A549 (cell line): Measurements from ENCODE around the gene LCE1A. TPM values are rescaled to one million over a fixed set of nuclear protein-coding genes. Genes with fewer than 3 reads are reported as not detected.

Source experiments
- ATAC-seq, 2 experiments: fragments of 200-7000 bp in 1 of 2; fragments of >200 bp in 1 of 2; cut with Nextera tagmentation in 1 of 2; cut with Tn5 transposase in 1 of 2; 3 replicates each; pipeline versions ENCODE4 v1.8.0 to v1.9.1; 2018 to 2020; ENCODE audit warnings: mild to moderate bottlenecking in 1 of 2, moderate library complexity in 1 of 2
- CTCF ChIA-PET: fragments of 300-600 bp; sonication (Branson Sonifier 250); formaldehyde crosslinking; extraction: SDS; loops from one replicate; lab custom pipeline; 2021; ENCODE audit warnings: antibody characterized with exemption, inconsistent platforms; lab: Yijun Ruan, JAX
- POLR2A ChIA-PET: fragments of 350-600 bp; formaldehyde crosslinking; extraction: SDS; loops from one replicate; lab custom pipeline; 2021; ENCODE audit warnings: antibody characterized with exemption, inconsistent platforms; lab: Yijun Ruan, JAX
- DNase-seq, 2 experiments: peaks; one replicate each; pipeline versions ENCODE4 v3.0.0 to v3.0.0-alpha.2; 2011 to 2016; ENCODE audit warnings: low read depth in 1 of 2, low spot score in 1 of 2
- FAIRE-seq: peaks from 2 replicates; lab custom pipeline; 2011; peaks lifted over from hg19 to GRCh38; lab: Jason Lieb, UNC
- H3K27ac ChIP-seq, 2 experiments: fragments of >200 bp; sonication (Bioruptor Twin); formaldehyde crosslinking; 3 replicates each; pipeline ENCODE4 v1.5.1; 2016 to 2017
- H3K4me1 ChIP-seq: fragments of >200 bp; sonication (Bioruptor Twin); formaldehyde crosslinking; 3 replicates; pipeline ENCODE4 v1.6.1; 2016
- H3K4me2 ChIP-seq: fragments of >200 bp; sonication (Bioruptor Twin); formaldehyde crosslinking; 3 replicates; pipeline ENCODE4 v1.6.1; 2016
- H3K4me3 ChIP-seq: fragments of >200 bp; sonication (Bioruptor Twin); formaldehyde crosslinking; 3 replicates; pipeline ENCODE4 v1.5.1; 2016
- H3K9me3 ChIP-seq: fragments of >200 bp; sonication (Bioruptor Twin); formaldehyde crosslinking; 3 replicates; pipeline ENCODE4 v1.6.1; 2016
- BCL3 ChIP-seq: fragments of >200 bp; sonication (Bioruptor Twin); formaldehyde crosslinking; IDR thresholded peaks from 3 replicates; pipeline ENCODE4 v1.6.1; 2016
- BHLHE40 ChIP-seq: IDR thresholded peaks from 2 replicates; pipeline ENCODE4 v1.6.1; 2012; ENCODE audit warnings: low read depth, low read length, inconsistent platforms
- CBX2 ChIP-seq: fragments of 200-600 bp; sonication (generic); IDR thresholded peaks from 2 replicates; pipeline ENCODE4 v1.6.1; 2016; ENCODE audit warnings: low read depth, mild to moderate bottlenecking, borderline replicate concordance
- CEBPB ChIP-seq, 2 experiments: fragments of >200 bp in 1 of 2; sonication (Bioruptor Twin) in 1 of 2; formaldehyde crosslinking in 1 of 2; IDR thresholded peaks; 2 replicates each; pipeline ENCODE4 v1.6.1; 2012 to 2016
- EHF ChIP-seq: fragments of 250-450 bp; sonication (Bioruptor Pico); IDR thresholded peaks from 2 replicates; pipeline ENCODE4 v1.5.0; 2020; ENCODE audit warnings: mild to moderate bottlenecking
- ELK1 ChIP-seq: fragments of 150-350 bp; IDR thresholded peaks from 2 replicates; pipeline ENCODE4 v1.6.1; 2014; ENCODE audit warnings: low read depth, mild to moderate bottlenecking, low read length
- EP300 ChIP-seq, 2 experiments: fragments of >200 bp; sonication (Bioruptor Twin); formaldehyde crosslinking; IDR thresholded peaks; 2 replicates in 1 of 2; 3 replicates in 1 of 2; pipeline ENCODE4 v1.6.1; 2016 to 2017
- FOSL2 ChIP-seq, 2 experiments: fragments of 450-650 bp in 1 of 2; fragments of >200 bp in 1 of 2; sonication (Bioruptor Twin) in 1 of 2; formaldehyde crosslinking; IDR thresholded peaks; 2 replicates each; pipeline versions ENCODE4 v1.5.0 to v1.6.1; 2016 to 2020; ENCODE audit warnings: mild to moderate bottlenecking in 1 of 2, moderate library complexity in 1 of 2
- FOXS1 ChIP-seq: fragments of 250-450 bp; sonication (Bioruptor Pico); IDR thresholded peaks from 2 replicates; pipeline ENCODE4 v1.5.0; 2020; ENCODE audit warnings: mild to moderate bottlenecking, moderate library complexity
- GATA3 ChIP-seq: IDR thresholded peaks from 2 replicates; pipeline ENCODE4 v1.6.1; 2012; ENCODE audit warnings: borderline replicate concordance
- HDAC2 ChIP-seq: fragments of 200-600 bp; sonication (generic); IDR thresholded peaks from 2 replicates; pipeline ENCODE4 v1.6.1; 2016
- HEYL ChIP-seq: fragments of 250-450 bp; sonication (Bioruptor Pico); IDR thresholded peaks from 2 replicates; pipeline ENCODE4 v1.8.0; 2021; ENCODE audit warnings: mild to moderate bottlenecking, moderate library complexity
- HOXA7 ChIP-seq: fragments of 250-450 bp; sonication (Bioruptor Pico); IDR thresholded peaks from 2 replicates; pipeline ENCODE4 v1.5.0; 2020; ENCODE audit warnings: mild to moderate bottlenecking, moderate library complexity
- JUNB ChIP-seq: fragments of >200 bp; sonication (Bioruptor Twin); formaldehyde crosslinking; IDR thresholded peaks from 2 replicates; pipeline ENCODE4 v1.6.1; 2016
- RAD21 ChIP-seq, 2 experiments: fragments of >200 bp in 1 of 2; sonication (Bioruptor Twin) in 1 of 2; formaldehyde crosslinking in 1 of 2; IDR thresholded peaks in 1 of 2; conservative IDR thresholded peaks in 1 of 2; 2 replicates in 1 of 2; 3 replicates in 1 of 2; pipeline ENCODE4 v1.6.1; 2012 to 2018; ENCODE audit warnings: inconsistent platforms in 1 of 2
- RARB ChIP-seq: fragments of 250-450 bp; sonication (Bioruptor Pico); IDR thresholded peaks from 2 replicates; pipeline ENCODE4 v1.8.0; 2021; ENCODE audit warnings: mild to moderate bottlenecking, moderate library complexity
- SMC3 ChIP-seq: fragments of >200 bp; sonication (Bioruptor Twin); formaldehyde crosslinking; IDR thresholded peaks from 3 replicates; pipeline ENCODE4 v1.6.1; 2018; ENCODE audit warnings: inconsistent platforms
- SREBF2 ChIP-seq: fragments of 450-650 bp; IDR thresholded peaks from 2 replicates; pipeline ENCODE4 v1.6.1; 2014; ENCODE audit warnings: mild to moderate bottlenecking, moderate library complexity
- ZFP36 ChIP-seq: fragments of 450-650 bp; IDR thresholded peaks from 2 replicates; pipeline ENCODE4 v1.6.1; 2014; ENCODE audit warnings: borderline replicate concordance; ENCODE audit not compliant: partially characterized antibody
- ZSCAN20 ChIP-seq: fragments of 250-450 bp; sonication (Bioruptor Pico); IDR thresholded peaks from 2 replicates; pipeline ENCODE4 v1.8.0; 2022; ENCODE audit warnings: mild to moderate bottlenecking, moderate library complexity
- WGBS: methylation state at CpG from one replicate; pipeline ENCODE4 v1.1.6; 2017; ENCODE audit errors: missing lambda C conversion rate; 5-methylcytosine and 5-hydroxymethylcytosine counted together
- polyA plus RNA-seq, 4 experiments: library from polyadenylated mRNA; depleted of rRNA in 3 of 4; stranded (reverse); fragments of >200 nt; fragmentation: RNase III in 1 of 4; extraction: RNeasy Plus Mini Kit Qiagen cat#74134 plus additional on column Dnase treatment in 1 of 4; gene quantifications; 2 replicates in 3 of 4; 3 replicates in 1 of 4; pipeline ENCODE4 v1.2.3, GENCODE V29; 2011 to 2017
- TF ChIP-seq, protein P1 (sequence below): IDR thresholded peaks from 2 replicates; pipeline ENCODE4 v1.6.1; 2012
- TF ChIP-seq, protein P2 (sequence below): IDR thresholded peaks from 2 replicates; pipeline ENCODE4 v1.6.1; 2012; ENCODE audit warnings: low read depth, borderline replicate concordance

LCE1A gene
- polyA plus RNA-seq, 2 of the 4 experiments (the other 2 are of a cell fraction): not detected

- Histone ChIP-seq H3K27ac (no peak overlapping the region), H3K4me2 (no peak overlapping the region), H3K4me1 (no peaks in the 10 kb centered on the region)
- no peak for FAIRE-seq
- no peak for ATAC-seq
- WGBS: 4% methylated on average over 5 of the region's 5 CpGs
- DNase-seq: no peak
- ChIA-PET CTCF (no interaction called here), POLR2A (no interaction called here)
- TF ChIP-seq ELK1 (no peak), SREBF2 (no peak)
- TF ChIP-seq, protein P1, sequence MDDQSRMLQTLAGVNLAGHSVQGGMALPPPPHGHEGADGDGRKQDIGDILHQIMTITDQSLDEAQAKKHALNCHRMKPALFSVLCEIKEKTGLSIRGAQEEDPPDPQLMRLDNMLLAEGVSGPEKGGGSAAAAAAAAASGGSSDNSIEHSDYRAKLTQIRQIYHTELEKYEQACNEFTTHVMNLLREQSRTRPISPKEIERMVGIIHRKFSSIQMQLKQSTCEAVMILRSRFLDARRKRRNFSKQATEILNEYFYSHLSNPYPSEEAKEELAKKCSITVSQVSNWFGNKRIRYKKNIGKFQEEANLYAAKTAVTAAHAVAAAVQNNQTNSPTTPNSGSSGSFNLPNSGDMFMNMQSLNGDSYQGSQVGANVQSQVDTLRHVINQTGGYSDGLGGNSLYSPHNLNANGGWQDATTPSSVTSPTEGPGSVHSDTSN: no peak
- TF ChIP-seq, all 56 proteins: peak for 0
- Histone ChIP-seq H3K9me3 (no peaks in the 10 kb centered on the region), H3K4me3 (no peak overlapping the region)
Observed at GRCh38 chr1:152823294-152823693, 4.0 kb upstream of the LCE1A start.

- Histone ChIP-seq H3K9me3 (no peaks in the 10 kb centered on the region), H3K27ac (no peak overlapping the region), H3K4me2 (no peak overlapping the region), H3K4me1 (no peaks in the 10 kb centered on the region), H3K4me3 (no peak overlapping the region)
- CTCF ChIA-PET: no interaction called here
- TF ChIP-seq BHLHE40 (no peak), RARB (CRISPR knock-in tag) (no peak), SMC3 (no peak), CBX2 (no peak), HDAC2 (no peak)
- TF ChIP-seq, protein P2, sequence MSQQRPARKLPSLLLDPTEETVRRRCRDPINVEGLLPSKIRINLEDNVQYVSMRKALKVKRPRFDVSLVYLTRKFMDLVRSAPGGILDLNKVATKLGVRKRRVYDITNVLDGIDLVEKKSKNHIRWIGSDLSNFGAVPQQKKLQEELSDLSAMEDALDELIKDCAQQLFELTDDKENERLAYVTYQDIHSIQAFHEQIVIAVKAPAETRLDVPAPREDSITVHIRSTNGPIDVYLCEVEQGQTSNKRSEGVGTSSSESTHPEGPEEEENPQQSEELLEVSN: no peak
- FAIRE-seq (no peak), DNase-seq (no peak), ATAC-seq (no peak)
- POLR2A ChIA-PET: no interaction called here
Observed at GRCh38 chr1:152824964-152825363, 2.3 kb upstream of the LCE1A start.

DNA sequence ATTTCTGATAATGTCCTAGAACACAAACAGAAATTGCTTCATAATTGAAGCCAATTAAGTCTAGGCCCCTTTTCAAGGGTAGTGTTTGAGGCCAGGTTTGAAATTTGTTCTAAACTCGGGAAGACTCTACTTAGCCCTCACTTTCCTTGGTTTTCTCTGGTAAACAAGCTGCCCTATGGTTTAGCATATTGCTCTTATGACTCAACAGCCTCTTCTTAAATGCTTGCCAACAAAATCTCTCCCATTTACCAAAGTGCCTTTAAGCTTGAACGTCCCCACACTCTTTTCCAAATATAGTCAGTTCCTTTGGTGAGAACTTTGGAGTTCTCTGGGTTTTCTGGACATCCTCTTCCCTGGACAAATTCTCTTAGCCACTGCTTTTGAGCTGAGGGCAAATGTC lies 9.6 kb downstream of the LCE1A start:
- H3K4me2 ChIP-seq: no peak overlapping the region
- ATAC-seq: no peak
- no peak for DNase-seq
- H3K9me3 ChIP-seq: no peaks in the 10 kb centered on the region
- H3K4me1 ChIP-seq: no peaks in the 10 kb centered on the region
- no peak overlapping the region for H3K4me3 ChIP-seq
- 0% methylated on average over 2 of the region's 2 CpGs for WGBS
- no peak overlapping the region for H3K27ac ChIP-seq
- POLR2A ChIA-PET: no interaction called here
- no peak for FAIRE-seq
- CTCF ChIA-PET: no interaction called here
- TF ChIP-seq FOXS1 (CRISPR knock-in tag) (no peak), CBX2 (no peak), HOXA7 (no peak), JUNB (no peak), ZSCAN20 (CRISPR knock-in tag) (no peak)

- no peak for ATAC-seq
- POLR2A ChIA-PET: no interaction called here
- no peak for FAIRE-seq
Observed at GRCh38 chr1:152842556-152842955, 15.3 kb downstream of the LCE1A start, which contains the start of gene LCE6A. Gene LCE6A (plus strand): TSS chr1:152842856. CDS start chr1:152843521, 665 bp downstream.

GRCh38 chr1:152855661-152856060 lies 28.4 kb downstream of the LCE1A start:
- ATAC-seq (no peak), DNase-seq (no peak), FAIRE-seq (no peak)
- 4% methylated on average over 2 of the region's 2 CpGs for WGBS
- no peak overlapping the region for H3K4me3 ChIP-seq
- H3K4me2 ChIP-seq: no peak overlapping the region
- H3K4me1 ChIP-seq: no peaks in the 10 kb centered on the region
- CTCF ChIA-PET: interaction anchor here (0.7 to 2.3 kb wide), 5 partner anchors 9 to 70 kb away, joined by 3 to 9 read pairs (median 5); no protein-coding TSS in a partner anchor
- no peak overlapping the region for H3K27ac ChIP-seq
- POLR2A ChIA-PET: no interaction called here
- H3K9me3 ChIP-seq: no peaks in the 10 kb centered on the region
- TF ChIP-seq, protein P1: no peak
- TF ChIP-seq ZFP36: no peak
- TF ChIP-seq RAD21 (conservative IDR thresholded peaks at IDR 0.05 in 1 of 2, IDR thresholded peaks at IDR 0.05 in 1 of 2): no peak
- no peak for TF ChIP-seq HEYL (CRISPR knock-in tag)
- no peak for TF ChIP-seq CEBPB (IDR thresholded peaks at IDR 0.05)
- TF ChIP-seq GATA3: no peak
- no peak for TF ChIP-seq FOXS1 (CRISPR knock-in tag)
- no peak for TF ChIP-seq ZSCAN20 (CRISPR knock-in tag)
- no peak for TF ChIP-seq EP300 (IDR thresholded peaks at IDR 0.05)
- TF ChIP-seq BCL3: no peak

More at GRCh38 chr1:152842556-152842955, 15.3 kb downstream of the LCE1A start, which contains the start of gene LCE6A:
- H3K9me3 ChIP-seq: no peaks in the 10 kb centered on the region
- H3K4me1 ChIP-seq: no peaks in the 10 kb centered on the region
- no peak within 1 kb of the TSS for H3K4me3 ChIP-seq
- 19% methylated on average over 3 of the region's 3 CpGs for WGBS
- no peak within 1 kb of the TSS for H3K4me2 ChIP-seq
- CTCF ChIA-PET: interaction anchor here (0.6 to 1.1 kb wide), 3 partner anchors 28 to 247 kb away, joined by 4 to 6 read pairs (median 5); no protein-coding TSS in a partner anchor
- TF ChIP-seq EHF (CRISPR knock-in tag) (no peak), RARB (CRISPR knock-in tag) (no peak), FOSL2 (IDR thresholded peaks at IDR 0.05) (no peak), FOSL2 (CRISPR knock-in tag; IDR thresholded peaks at IDR 0.05) (no peak)
- no peak within 1 kb of the TSS for H3K27ac ChIP-seq
- DNase-seq: no peak
